Effector CD8-positive, alpha-beta T cell (primary cell): ENCODE data around the gene KIF26B.

Experiments used
- DNase-seq: peaks from one replicate; lab custom pipeline; 2025; lab: John Stamatoyannopoulos, UW

The KIF26B gene

GRCh38 chr1:245510144-245510543 is 355.4 kb downstream of the KIF26B start:
- DNase-seq = no peak

GRCh38 chr1:245512181-245512888 is 357.6 kb downstream of the KIF26B start:
- DNase-seq = no peak

GRCh38 chr1:245512980-245513578 is 358.3 kb downstream of the KIF26B start:
- DNase-seq = no peak

- DNase-seq = no peak
Measured at GRCh38 chr1:245516284-245516759, 361.5 kb downstream of the KIF26B start.

- DNase-seq = no peak
Measured at GRCh38 chr1:245520611-245521010, 365.8 kb downstream of the KIF26B start.

- DNase-seq = no peak
Measured at GRCh38 chr1:245526141-245526540, 371.4 kb downstream of the KIF26B start.

- DNase-seq = no peak
Measured at GRCh38 chr1:245528258-245528635, 373.5 kb downstream of the KIF26B start.

GRCh38 chr1:245530937-245531336 is 376.2 kb downstream of the KIF26B start:
- no peak for DNase-seq

- DNase-seq = no peak
Measured at GRCh38 chr1:245537992-245538391, 383.2 kb downstream of the KIF26B start.

GRCh38 chr1:245538671-245539070 is 383.9 kb downstream of the KIF26B start:
- DNase-seq = no peak

- DNase-seq = no peak
Measured at GRCh38 chr1:245541369-245541768, 386.6 kb downstream of the KIF26B start.

- no peak for DNase-seq
Measured at GRCh38 chr1:245542365-245542764, 387.6 kb downstream of the KIF26B start.

- DNase-seq = no peak
Measured at GRCh38 chr1:245544236-245544635, 389.5 kb downstream of the KIF26B start.

GRCh38 chr1:245546875-245547274 is 392.1 kb downstream of the KIF26B start:
- no peak for DNase-seq

- no peak for DNase-seq
Measured at GRCh38 chr1:245549996-245550719, 395.4 kb downstream of the KIF26B start.

- DNase-seq = no peak
Measured at GRCh38 chr1:245550720-245551043, 395.9 kb downstream of the KIF26B start.

GRCh38 chr1:245551536-245551935 is 396.8 kb downstream of the KIF26B start:
- no peak for DNase-seq

GRCh38 chr1:245552331-245552730 is 397.5 kb downstream of the KIF26B start:
- no peak for DNase-seq

- no peak for DNase-seq
Measured at GRCh38 chr1:245556057-245556456, 401.3 kb downstream of the KIF26B start.

- no peak for DNase-seq
Measured at GRCh38 chr1:245558069-245558468, 403.3 kb downstream of the KIF26B start.

GRCh38 chr1:245560316-245560859 is 405.6 kb downstream of the KIF26B start:
- DNase-seq = no peak

- no peak for DNase-seq
Measured at GRCh38 chr1:245561665-245562234, 407.0 kb downstream of the KIF26B start.
